ENCODE results near the gene KRT3.
A peak's percentile ranks its signal among the peaks of the same experiment; 100 is the strongest.

KRT3 gene

GRCh38 chr12:52795694-52796428 is at the start of gene KRT3:
Gene KRT3 (minus strand): TSS chr12:52796117. CDS start chr12:52796042, 75 bp downstream.
- DNase-seq (ENCODE audit: low read depth in 3 of 3), result no peak

GRCh38 chr12:52844386-52844785 is 48.5 kb upstream of the KRT3 start:
- DNase-seq (ENCODE audit: low read depth in 3 of 3), result no peak

DNA sequence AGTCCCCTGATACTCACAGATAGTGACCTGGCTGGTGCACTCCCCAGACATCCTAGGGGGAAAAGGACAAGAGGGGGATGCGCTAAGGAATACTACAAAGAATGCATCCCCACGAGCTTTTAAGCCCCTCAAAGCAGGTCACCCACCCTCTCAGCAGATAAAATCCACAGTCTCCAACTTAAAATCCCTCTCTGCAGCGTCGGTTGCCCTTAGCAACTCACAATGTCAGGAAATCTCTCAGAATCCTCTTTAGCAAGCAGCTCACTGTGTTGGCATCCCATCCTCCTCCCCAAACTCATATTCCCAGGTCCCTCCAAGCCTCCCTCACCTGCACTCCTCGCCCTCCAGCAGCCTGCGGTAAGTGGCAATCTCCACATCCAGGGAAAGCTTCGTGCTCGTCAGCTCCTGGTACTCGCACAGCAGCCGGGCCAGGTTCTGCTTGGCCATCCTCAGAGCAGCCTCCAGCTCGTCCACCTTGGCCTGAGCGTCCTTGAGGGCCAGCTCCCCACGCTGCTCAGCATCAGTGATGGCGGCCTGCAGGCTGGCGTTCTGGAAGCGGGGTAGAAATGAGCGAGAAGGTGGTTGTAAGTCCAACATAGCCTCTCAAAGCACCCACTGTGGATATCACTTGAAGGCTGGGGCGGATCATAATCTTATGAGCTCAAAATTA is 43.7 kb upstream of the KRT3 start:
- no peak for DNase-seq (ENCODE audit: low read depth in 3 of 3)

- no peak for DNase-seq (ENCODE audit: low read depth in 3 of 3)
These were observed 42.9 kb upstream of the KRT3 start for GRCh38 chr12:52838609-52839435.

- no peak for DNase-seq (ENCODE audit: low read depth in 3 of 3)
These were observed 42.1 kb upstream of the KRT3 start for GRCh38 chr12:52837781-52838608.

GRCh38 chr12:52837413-52837741 is 41.5 kb upstream of the KRT3 start:
- no peak for DNase-seq (ENCODE audit: low read depth in 3 of 3)

DNA sequence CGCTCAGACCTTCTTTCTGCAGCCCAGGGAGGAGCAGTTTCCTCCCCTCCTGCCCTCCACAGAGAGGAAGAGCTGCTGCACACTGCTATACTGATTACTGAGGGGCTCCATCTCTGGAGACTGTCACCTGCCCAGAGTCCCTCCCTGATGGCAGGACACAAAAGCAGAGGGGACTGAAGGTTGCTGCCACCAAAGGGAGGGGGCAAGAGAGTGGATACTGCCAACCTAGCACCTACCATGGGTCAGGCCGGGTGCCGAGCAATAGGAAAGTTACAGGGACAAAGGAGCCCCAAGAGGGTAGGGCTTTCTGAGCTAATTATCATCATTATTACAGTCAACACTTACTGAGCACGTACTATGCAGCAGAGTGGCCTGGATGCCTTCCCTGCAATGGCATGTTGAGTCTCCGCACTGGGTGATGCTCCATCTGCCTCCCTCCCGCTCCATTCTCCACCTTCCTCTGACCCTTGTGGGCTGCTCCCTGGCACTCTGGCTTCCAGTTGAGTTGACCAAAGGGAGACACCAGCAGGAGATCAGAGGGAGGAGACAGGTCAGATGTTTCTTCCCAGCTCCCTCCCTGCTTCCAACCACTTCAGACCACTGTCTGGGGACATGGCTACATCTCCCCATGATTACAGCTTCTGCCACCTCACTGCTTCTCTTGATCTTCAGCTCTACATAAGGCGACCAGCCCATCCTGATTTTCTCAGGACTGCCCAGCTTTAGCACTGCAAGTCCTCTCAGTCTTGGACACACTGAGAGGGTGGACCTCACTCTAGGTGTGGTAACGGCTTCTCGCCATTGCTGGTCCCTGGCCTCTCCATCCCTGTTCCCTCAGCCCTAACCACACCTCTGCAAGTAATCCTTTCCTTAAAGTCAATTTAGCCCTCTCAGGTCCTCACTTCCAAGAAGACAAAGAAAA is 40.8 kb upstream of the KRT3 start:
- no peak for DNase-seq (ENCODE audit: low read depth in 3 of 3)

- peak; percentile 39 to 69 (median 68) for DNase-seq (ENCODE audit: low read depth in 3 of 3)
These were observed 40.1 kb upstream of the KRT3 start for GRCh38 chr12:52836042-52836466.

DNA sequence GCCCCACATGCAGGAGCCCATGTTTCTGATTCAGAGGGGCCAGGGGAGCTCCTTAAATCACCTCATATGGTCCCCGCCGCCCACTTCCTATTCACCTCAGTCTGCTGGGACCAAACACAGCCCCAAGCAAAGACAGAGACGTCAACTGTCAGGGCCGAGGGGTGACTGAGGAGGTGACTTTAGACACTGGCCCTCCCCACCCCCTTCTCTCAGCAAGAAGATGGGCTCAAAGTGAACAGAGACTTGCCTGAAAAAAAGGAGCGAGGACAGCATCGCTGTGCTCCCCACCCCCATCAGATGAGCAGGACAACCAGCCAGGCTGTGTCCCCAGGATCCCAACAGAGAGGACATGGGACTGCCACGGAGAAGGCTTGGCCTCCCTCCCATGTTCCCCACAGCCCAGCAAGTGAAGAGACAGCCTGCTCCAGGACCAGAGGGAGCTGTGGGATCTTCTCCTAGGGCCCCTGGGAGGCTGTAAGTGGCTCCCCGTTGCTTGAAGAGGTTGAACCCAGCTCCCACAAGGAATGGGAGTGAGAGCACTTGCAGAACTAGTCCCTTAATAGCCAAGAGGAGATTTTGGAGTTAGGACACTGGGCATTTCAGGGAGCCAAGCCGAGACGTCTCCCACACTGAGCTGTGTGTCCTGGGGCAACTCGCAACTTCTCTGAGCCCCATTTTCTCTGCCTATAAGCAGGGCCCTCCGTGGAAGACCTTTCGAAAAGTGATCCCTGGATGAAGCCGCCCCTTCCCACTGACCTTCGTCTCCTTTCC is 39.5 kb upstream of the KRT3 start:
- peak in 1 of 3 donors; percentile 10 for DNase-seq (ENCODE audit: low read depth in 3 of 3)

GRCh38 chr12:52834727-52835001 is 38.7 kb upstream of the KRT3 start:
- DNase-seq (ENCODE audit: low read depth in 3 of 3), result no peak

GRCh38 chr12:52833922-52834726 is 38.2 kb upstream of the KRT3 start, which contains the start of gene KRT79:
Gene KRT79 (minus strand): TSS chr12:52834311. CDS start chr12:52834260, 51 bp downstream.
- no peak for DNase-seq (ENCODE audit: low read depth in 3 of 3)

- DNase-seq (ENCODE audit: low read depth in 3 of 3), result no peak
These were observed 37.3 kb upstream of the KRT3 start for GRCh38 chr12:52832985-52833905.

DNA sequence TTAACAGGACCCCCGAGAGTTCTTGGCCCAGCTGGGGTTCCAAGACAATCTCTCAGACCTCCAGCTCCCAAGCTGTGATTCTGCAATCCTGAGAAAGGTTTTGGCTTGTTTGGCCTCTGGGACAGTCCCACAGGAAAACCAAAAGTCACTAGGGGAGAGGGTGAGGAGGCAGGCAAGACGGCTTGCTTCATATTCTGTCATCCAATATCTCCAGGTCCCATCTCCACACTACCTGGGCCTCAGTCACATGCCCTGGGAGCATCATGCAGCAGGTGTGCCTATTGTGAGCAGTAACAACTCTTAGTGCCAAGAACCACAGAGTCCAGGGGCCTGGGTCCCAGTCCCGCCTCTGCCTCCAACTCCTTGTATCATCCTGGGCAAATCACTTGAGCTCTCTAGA is 36.5 kb upstream of the KRT3 start:
- DNase-seq (ENCODE audit: low read depth in 3 of 3), result no peak

- no peak for DNase-seq (ENCODE audit: low read depth in 3 of 3)
These were observed 35.3 kb upstream of the KRT3 start for GRCh38 chr12:52831251-52831650.

GRCh38 chr12:52829986-52830770 is 34.3 kb upstream of the KRT3 start:
- no peak for DNase-seq (ENCODE audit: low read depth in 3 of 3)

DNA sequence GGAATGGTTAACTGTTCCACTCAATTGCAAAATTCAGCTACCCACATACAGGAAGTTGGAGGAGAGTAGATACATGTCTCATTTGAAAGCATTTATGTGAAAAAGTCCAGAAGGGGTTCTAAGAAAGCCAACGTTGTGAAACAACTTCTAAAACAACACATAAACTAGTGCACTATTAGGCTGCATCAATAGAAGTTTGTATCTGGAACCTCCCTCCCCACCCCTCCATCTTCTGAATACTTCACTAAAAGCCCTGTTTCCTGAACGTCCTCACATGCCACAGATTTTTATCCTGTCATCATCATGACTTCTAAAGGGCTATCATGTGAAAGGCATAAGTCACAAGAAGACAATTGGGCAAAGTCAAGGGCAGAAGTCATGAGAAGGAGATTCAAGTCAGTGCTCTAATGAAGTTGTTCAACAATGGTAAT is 32.7 kb upstream of the KRT3 start:
- no peak for DNase-seq (ENCODE audit: low read depth in 3 of 3)

GRCh38 chr12:52828156-52828555 is 32.2 kb upstream of the KRT3 start:
- DNase-seq (ENCODE audit: low read depth in 3 of 3), result no peak

Measured in stimulated activated CD4-positive, alpha-beta T cell treated with anti-CD3 and anti-CD28 coated beads, TNF-alpha, amount 100 ng/mL, for 48 hours (primary cell).